CD4-positive, alpha-beta T cell treated with Interferon gamma for 1 hour (primary cell): ENCODE data around the gene UGT1A9.

ENCODE experiments used
- DNase-seq: peaks from one replicate; pipeline ENCODE4 v3.0.0-alpha.2; 2020

UGT1A9 gene

DNA sequence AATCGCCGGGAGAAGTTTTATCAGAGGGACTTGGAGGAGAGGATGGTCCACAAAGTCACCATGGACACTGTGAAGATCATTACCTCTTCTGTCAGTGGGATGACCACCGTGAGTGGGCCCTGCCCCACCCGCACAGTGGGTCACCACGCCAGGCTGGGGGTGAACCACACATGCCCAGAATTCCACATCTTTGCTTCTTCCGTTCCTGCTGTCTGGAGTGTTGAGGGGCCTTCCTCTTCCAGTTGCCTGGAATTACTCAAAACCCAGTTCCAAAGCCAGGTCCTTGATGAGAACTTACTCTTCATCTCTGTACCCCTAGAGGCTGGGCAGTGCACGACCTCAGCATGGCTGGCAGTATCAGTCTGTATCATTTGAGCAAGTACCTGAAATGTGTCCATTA lies 128.5 kb downstream of the UGT1A9 start:
- no peak for DNase-seq

DNA sequence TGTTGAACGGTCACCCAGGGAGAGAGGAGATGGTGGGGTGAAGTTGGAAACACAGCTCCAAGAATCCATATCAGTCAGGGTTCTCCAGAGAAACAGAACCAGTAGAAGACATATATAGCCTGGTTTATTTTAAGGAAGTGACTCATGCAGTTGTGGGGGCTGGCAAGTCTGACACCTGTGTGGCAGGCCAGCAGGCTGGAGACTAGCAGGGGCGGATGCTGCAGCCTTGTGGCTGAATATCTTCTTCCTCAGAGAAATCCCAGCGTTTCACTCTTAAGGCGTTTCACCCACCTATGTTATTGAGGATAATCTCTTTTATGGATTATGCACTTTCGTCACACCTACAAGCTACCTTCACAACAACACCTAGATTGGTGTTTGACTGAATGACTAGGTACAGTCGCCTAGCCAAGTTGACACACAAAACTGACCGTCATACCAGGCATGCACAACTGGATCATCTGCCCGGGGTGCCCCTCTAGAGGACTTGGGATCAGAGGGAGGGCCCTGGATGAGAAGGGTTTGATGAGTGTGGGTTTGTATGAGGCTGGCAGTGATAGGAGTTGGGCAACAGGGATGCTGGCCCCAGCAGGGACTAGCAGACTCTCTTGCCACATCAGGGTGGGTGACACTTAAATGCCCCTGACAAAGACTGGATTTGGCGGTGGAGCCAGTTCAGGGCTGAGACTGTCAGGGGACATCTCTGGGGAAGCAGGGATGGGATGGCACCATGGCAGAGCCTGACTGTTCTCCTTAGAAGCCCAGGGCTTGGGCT lies 129.8 kb downstream of the UGT1A9 start:
- no peak for DNase-seq

DNA sequence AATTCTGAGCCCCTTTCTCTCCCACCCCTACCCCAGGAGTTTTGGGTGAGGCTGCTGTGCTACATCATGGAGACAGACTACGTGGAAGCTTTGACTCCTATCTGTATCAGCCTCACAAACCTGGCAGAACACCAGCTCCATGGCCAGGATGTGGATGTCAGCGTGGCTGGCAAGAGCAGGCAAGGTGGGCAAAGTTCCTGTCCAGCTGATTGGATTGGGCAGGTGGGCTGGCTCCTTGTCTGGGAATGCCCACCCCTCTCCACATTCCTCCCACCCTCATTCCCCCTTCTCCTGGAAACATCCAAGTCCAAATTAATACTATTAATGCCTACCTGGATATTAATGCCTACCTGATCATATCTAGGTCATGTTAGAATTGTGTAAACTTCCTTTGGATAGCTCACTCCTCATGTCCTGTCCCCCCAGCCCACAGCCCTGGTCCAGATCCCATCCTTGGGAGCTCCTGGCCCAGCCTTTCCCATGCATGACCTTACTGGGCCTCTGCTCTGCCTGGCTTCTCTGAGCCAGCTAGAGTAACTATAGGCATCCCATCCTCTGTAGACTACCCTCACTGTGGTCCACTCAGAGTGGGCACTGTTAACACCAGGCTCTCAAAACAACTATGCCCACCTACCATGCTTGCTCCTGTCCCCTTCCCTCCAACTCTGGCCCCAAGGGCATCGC lies 130.6 kb downstream of the UGT1A9 start:
- DNase-seq: no peak

DNA sequence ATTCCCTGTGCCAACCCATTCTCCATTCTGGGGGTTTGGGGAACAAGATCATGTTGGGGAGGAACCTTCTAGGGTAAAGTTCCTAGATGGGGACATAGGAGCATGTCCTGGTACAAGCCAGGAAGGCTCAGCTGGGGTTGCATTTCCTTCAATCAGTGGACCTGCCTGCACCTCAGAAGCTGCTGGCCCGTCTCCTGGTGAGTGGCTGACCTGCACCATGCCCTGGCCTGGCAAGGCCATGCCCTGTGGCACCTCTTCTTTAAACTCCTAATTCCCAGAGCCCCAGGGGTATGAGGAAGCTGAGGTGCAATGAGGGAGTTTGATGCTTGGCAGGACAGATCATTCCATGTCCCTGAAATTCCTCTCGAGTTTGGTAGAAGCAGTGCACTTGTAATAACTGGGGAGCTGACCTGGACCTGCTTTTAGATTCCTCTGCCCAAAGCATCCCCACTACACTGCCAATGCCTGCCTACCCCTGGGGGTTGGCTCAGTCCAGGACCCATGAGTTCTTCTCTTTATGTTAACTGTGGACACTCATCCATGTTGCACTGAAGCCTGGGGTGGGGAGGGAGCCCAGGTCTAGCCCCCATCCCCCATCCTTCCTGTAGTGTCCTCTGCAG lies 131.7 kb downstream of the UGT1A9 start:
- DNase-seq: no peak

DNA sequence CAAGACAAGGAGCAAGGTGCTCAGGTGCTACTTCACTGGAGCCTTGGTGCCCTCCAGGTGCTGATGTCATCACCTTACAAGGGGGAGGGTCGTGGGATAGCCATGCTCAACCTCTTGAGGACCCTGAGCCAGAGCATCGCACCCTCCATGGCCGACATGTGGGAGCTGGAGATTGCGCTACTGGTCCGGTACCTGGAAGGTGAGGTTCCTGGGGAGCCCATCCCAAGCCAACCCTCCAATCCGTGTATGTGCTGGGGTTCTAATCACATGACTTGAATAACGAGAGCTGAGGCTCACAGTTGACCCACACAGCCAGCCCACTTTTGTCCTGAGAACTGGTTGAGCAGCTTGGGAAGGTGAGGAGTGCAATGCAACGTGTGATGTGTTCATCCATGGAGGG lies 132.3 kb downstream of the UGT1A9 start:
- DNase-seq: no peak

DNA sequence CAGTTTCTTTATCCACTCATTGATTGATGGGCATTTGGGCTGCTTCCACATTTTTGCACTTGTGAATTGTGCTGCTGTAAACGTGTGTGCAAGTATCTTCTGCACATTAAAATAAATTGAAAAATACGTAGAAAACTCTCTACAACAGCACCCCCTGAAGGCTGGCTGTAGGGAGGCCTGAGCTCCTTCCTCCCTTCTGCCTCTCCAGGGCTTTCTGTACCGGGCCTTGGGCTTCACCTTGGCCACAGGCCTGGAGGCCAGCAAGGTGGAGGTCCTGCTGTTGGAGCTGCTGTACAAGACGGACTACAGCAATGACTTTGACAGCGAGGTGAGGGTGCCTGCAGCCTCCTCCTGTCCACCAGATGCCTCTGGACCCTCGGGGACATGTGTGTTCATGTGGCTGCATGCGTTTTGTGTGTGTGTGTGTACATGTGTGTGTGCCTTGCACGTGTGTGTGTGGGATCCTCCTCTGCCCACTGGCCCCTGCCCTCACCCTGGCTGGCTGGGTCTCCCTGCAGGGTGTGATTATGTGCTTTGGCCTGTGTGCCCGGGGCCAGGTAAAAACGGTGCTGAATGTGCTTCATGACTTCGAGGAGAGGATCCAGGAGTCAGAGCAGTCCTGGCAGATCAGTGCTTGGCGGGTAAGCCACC lies 135.6 kb downstream of the UGT1A9 start:
- no peak for DNase-seq

DNA sequence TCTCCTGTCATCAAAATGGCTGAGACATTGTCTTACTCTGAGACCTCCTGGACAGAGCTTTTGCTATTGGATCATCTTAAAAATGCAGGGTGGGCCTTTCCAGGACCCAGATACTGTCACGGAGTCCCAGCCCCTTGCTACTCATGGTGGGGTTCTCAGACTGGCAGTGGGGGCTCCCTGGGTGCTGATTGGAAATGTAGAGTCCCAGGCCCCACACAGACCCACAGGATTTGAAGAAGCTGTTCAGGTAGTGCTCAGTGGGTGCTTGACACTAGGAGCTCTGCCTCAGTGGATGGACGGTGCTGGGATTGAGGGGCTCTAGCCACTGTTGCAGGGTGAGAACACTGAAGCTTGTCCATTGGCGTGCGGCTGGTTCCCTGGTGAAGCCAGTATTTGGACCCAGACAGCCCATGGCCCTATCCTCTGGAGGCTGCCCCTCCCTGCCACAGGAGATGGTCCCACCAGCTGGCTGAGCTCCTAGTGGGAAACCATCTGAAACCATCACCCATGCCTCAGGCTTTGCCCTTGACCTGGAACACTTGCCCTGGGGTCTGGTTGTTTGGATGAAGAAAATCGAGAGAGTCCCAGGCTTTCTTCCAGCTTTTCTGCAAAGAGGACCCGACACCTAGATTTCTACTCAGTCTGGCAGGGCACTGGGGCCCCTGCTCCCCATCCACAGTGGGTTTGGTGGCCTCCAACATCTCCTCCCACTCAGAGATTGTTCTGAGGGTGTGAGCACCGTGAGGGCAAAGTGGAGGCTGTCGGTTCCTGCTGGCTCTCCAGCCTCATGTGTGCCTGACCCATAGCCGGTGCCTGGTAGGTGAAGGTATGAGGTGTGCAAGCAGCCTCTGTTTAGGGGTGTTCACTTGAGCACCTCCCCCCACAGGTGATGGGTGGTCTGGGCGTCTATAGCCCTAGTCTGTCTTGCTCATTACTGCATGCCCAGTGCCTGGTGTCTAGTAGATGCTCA lies 136.6 kb downstream of the UGT1A9 start:
- DNase-seq: no peak

DNA sequence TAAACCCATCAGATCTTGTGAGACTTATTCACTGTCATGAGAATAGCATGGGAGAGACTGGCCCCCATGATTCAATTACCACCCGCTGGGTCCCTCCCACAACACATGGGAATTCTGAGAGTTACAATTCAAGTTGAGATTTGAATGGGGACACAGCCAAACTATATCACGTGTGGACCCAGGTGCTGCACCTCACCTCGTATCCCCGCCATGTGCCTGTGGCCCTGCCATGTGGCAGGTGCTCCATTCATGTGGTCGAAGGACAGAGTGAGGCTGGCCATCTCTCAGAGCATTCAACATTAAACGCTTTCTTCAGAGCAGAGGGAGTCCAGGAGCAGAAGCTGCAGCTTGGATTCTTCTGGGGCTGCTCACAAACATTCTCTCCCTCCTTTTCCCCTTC lies 138.7 kb downstream of the UGT1A9 start:
- no peak for DNase-seq

DNA sequence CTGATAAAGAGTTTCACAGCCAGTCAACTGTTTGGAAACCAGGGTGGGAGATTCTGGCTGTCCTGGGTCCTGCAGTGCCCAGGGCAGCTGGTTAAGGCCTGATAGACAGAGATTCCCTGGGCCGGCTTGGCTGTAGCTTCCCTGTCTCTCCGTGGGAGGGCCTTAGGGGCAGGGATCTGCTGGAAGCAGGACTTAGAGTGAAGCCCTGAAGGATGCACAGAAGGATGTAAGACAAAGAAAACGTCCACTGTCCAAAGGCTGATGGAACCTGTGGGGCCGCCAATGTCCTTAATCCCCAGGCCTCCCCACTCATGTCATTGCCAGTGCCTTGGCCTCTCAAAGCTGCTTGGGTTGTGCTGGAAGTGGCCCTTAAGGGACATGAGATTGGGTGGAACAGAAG lies 139.4 kb downstream of the UGT1A9 start:
- DNase-seq: no peak

DNA sequence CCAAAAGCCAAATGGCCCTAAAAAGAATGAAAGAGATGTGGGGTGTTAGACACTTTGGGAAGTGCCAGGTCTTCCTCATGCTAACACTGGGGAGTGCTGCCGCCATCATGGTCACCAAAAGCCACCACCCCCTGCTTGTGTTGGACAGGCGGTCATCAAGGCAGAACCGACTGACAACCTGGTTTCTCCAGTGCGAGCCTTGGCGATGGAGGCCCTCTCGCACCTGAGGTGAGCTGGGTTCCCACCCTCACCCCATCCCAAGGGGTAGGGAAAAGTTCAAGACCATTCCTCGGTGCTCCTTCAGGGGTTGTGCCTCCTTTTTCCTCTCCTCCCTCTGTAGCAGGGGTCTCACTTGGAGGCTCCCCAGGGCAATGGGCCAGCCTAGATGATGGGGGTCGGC lies 140.0 kb downstream of the UGT1A9 start:
- no peak for DNase-seq

DNA sequence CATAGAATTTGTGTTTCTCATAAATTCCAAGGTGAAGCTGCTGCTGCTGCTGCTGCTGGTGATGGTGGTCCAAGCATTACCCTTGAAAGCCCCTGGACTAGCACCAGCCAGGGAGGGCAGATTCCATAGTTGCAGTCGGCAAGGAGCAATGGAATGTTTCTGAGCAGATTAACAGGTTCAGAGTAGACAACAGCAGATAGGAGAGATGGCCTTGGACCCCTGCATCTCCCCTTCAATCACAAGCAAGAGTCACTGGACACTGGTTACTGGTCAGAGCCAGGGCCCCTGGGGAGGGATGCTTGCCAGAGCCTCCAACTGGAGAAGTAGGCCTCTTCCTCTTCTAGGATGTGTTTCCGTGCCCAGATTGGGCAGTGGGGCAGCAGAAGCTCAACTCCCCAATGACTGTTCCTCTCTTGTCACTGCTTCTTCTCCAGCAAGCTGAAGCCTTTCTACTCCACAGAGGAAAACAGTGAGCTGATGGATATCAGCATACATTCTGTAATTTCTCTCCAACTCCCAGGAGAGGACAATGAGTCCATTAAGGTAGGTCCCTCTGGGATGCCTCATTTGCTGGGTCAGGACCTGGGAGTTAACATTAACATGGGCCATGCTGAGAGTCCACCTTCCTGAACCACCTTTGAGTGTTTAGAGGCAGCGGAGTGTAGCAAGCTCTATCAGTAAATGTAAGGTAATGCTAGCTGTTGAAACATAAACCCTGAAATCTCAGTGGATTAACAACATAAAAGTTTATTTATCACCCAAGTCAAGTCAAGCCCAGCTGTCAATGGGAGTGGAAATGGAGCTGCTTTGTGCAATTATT lies 141.7 kb downstream of the UGT1A9 start:
- DNase-seq: no peak

DNA sequence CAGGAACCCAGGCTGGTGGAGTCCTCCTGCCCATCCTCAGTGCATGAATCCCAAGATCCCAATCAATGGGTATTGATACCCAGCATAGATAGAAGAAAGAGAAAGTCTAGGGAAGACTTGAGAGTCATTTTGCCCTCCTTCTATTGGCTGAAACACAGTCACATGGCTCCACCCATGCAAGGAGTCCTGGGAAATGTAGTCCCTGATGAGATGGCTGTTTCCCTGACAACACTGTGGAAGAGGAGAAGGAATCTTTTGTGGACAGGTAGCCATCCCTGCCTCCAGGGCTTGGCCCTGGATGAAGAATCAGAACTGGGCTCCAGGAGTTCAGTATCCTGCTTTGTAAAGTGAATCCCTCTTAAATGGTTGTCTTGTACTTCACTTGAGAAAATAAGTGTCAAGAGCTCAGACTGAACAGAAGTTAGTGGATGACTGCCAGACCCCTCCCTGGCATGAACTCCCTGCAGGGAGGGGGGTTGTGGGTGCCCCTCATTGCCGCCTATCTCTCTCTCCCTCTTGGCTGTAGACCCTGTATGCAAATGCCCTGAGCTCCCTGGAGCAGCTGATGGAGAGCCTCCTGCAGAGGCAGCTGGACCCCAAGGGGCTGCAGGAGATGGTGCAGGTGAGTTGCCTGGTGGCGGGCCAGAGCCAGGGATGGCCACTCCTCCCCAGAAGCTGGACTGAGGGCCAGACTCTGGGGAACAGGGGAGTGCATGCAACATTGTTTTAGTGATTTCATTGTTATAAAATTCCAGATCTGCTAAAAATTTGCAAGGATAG lies 142.5 kb downstream of the UGT1A9 start:
- DNase-seq: no peak

DNA sequence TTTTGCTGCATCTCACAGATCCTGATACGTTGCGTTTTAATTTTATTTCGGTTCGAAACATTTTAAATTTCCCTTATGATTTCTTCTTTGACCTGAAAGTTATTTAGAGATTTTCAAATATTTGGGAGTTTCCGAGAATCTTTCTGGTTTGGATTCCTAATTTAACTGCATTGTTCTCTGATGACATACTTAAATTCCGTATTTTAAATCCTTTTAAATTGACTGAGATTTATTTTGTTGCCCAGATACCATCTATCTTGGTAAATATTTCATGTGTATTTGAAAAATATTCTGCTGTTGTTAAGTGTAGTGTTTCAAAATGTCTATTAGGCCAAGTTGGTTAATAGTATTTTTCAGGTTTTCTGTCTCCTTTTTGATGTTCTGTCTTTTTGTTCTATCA lies 144.2 kb downstream of the UGT1A9 start:
- DNase-seq: no peak

DNA sequence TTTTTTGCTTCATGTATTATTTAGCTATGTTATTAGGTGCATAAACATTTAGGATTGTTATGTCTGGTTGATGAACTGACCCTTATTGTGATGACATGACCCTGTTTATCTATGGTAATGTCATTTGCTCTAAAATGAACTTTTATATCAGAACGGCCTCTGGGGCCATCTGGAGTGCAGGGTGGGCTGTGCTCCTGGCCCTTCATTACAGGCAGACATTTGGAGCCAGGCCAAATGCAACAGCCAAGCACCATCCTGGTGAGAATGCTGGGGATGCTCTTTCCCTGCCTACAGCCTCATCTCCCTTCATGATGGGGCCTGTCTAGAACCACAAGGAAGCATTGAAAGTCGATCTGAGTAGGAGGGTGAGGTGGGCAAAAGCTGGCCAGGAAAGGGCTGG lies 144.6 kb downstream of the UGT1A9 start:
- DNase-seq: no peak

DNA sequence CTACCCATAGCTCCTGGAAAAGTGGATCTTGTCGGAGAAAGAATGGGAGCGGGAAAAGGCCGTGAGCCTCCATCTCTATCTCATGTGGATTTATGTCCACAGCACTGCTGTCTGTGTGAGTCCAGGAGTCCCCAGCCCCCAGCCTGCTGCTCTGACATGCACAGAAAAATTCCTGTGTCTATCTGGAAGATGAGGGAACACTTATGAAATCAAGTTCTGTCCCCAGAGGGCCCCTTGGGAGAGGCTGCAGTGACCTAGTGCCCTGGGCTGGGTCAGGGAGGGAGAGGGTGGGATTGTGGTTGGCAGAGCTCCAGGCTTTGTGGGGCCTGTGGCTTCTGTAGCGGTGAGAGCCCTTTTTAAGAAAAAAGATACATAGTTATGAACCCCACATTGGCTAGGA lies 145.1 kb downstream of the UGT1A9 start:
- DNase-seq: no peak

DNA sequence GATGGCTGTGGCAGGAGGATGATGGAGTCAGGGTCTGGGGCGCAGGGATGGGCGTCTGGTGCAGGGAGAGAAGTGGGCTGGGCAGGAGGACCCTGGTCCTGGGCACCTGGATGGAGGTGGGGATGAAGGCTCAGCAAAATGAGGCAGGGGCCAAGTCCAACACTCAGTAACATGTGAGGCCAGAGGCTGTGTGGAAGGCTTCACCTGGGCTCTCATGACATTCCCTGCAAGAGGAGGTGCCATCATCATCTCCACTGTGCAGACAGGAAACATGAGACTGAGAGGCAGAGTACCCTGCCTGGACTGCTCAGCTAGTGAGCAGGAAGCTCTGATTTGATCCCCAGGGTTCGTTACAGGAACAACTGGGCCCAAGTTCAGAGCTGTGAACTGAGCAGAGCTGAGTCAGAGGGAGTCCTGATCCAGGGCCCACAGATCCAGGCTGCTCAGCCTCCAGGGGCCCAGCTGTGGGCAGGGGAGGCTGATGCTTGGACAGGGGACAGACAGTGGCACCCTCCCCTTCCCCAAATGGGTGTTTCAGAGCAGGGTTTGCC lies 145.7 kb downstream of the UGT1A9 start:
- DNase-seq: no peak

DNA sequence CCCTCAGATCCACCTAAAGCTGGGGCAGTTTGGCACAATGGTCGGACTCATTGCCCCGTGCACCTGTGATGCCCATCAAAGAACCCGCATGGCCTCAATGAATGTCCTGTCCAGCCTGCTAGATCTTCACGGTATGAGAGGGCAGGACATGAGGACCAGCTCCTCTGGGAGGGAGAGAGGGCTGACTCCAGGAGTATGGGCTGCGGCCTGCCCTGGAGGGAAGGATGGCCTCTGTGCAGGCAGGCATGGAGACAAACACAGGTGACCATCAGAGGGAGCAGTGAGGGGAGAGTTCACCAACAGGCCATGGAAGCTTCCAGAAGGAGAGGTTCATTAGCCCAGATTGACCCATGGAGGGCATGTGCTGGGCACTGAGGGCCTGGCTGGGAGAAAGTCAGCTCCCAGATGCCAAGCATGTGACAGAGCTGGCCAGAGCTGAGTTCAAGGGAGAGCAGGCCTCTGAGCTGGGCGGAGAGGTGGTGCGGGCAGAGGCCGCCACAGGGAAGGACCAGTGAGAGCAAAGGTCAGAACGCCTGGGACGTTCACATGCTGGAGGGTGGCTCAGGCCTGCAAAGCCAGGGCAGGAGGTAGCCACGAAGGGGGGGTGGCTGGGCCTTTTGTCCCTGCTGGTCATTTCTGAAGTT lies 146.4 kb downstream of the UGT1A9 start:
- DNase-seq: no peak

DNA sequence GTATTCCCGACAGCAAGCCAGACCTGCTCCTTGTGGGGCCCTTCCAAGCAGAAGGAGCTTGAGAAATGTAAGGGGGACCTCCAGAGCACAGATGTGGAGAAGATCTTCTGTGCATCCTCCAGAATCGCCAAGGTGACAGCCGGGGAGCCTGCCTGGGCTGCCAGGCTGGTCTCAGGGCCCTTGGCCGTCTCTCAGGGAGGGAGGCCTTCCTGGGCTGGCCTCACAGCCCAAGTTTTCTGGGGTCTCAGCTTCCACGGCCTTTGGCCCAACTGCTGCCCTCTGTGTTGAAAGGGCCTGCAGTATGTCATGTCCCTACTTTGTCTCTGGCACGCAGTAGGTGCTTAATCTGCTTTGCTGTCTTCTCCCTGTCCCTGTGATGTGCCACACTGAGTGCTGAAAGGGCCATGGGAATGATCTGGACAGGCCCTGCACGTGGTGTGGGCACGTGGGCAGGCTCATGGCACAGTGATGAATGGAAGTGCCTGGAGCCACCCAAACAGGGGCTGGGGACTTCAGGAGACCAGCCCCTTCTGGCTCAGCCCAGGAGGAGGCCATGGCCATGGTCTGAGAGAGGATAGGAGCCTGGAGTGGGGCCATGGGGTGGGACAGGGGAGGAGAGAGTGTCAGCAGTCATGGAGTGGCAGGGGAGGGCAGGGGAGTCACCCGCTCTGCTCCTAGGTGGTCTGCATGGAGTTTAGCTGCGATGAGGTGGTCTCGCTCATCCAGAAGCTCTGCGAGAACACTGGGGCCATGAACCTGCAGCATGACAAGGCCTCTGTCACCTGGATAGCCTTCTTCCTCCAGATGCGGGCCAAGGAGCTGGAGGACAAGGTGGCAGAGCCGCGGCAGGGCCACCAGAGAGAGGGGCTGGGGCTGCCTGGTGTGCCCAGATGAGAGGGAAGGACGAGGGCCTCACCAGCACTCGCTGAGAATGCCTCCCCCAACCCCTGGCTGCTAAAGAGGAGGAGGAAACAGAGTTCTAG lies 147.2 kb downstream of the UGT1A9 start:
- DNase-seq: no peak
